K562 (cell line): ENCODE results near the gene LRFN2. TPM values are rescaled to one million over a fixed set of nuclear protein-coding genes. Genes with fewer than 3 reads are reported as not detected.

ENCODE experiments used
- AFF1 ChIP-seq, 2 experiments: fragments of 450-650 bp; IDR thresholded peaks; 2 replicates each; pipeline ENCODE4 v1.6.1; 2018; ENCODE audit warnings: mild to moderate bottlenecking in 2 of 2, low read depth in 1 of 2; ENCODE audit not compliant: partially characterized antibody in 2 of 2
- AFF4 ChIP-seq: sonication (generic); formaldehyde crosslinking; IDR thresholded peaks from 2 replicates; pipeline ENCODE4 v1.8.0; 2023; ENCODE audit warnings: mild to moderate bottlenecking, missing genetic modification reagents
- NR0B1 ChIP-seq: fragments of 450-650 bp; IDR thresholded peaks from one replicate; pipeline ENCODE4 v1.6.1; 2018; ENCODE audit warnings: mild to moderate bottlenecking, moderate library complexity; ENCODE audit not compliant: partially characterized antibody
- ZNF77 ChIP-seq: fragments of 250-450 bp; sonication (Bioruptor Pico); IDR thresholded peaks from 2 replicates; pipeline ENCODE4 v1.5.0; 2020
- polyA plus RNA-seq, 8 experiments: library from polyadenylated mRNA; depleted of rRNA in 4 of 8; stranded (reverse) in 5 of 8; unstranded in 3 of 8; fragments of >200 nt; fragmentation: Nextera tagmentation in 2 of 8; fragmentation: Illumina TruSeq in 1 of 8; extraction: Ambion mirVana in 2 of 8; extraction: Trizol in 1 of 8; gene quantifications; 2 replicates each; pipeline versions ENCODE4 v1.2.1 to v1.2.3, GENCODE V29; 2011 to 2014; ENCODE audit warnings: inconsistent platforms in 1 of 8, missing spikeins in 1 of 8
- total RNA-seq, 7 experiments: library from RNA; depleted of rRNA in 6 of 7; stranded (reverse); fragments of >200 nt in 6 of 7; fragmentation: Illumina TruSeq in 2 of 7; extraction: Trizol in 2 of 7; gene quantifications; 2 replicates each; pipeline versions ENCODE4 v1.2.1 to v1.2.3, GENCODE V29; 2011 to 2021; ENCODE audit warnings: low replicate concordance in 1 of 7

LRFN2 gene
- total and polyA plus RNA-seq, 9 of the 15 experiments (the other 6 are each of a cell fraction or from before 2014, with no cell fraction given), result not detected

GRCh38 chr6:40538556-40538955 is 48.6 kb downstream of the LRFN2 start (continued):
- no peak for TF ChIP-seq AFF1 (IDR thresholded peaks at IDR 0.05; ENCODE audit: low read depth in 1 of 2, partially characterized antibody in 2 of 2)
- TF ChIP-seq ZNF77 (CRISPR knock-in tag), result no peak
- no peak for TF ChIP-seq NR0B1
- TF ChIP-seq AFF4 (CRISPR knock-in tag), result no peak
